Measurements from ENCODE around the gene CFAP77. TPM values are rescaled to one million over a fixed set of nuclear protein-coding genes. Genes with fewer than 3 reads are reported as not detected.

CFAP77 gene
- total and polyA plus RNA-seq, 9 of the 15 experiments (the other 6 are each of a cell fraction or from before 2014, with no cell fraction given), result not detected

- TF ChIP-seq ZNF277 (CRISPR knock-in tag; IDR thresholded peaks at IDR 0.05; ENCODE audit: borderline replicate concordance) (no peak), ZNF707 (CRISPR knock-in tag; conservative IDR thresholded peaks at IDR 0.05) (no peak), ZNF644 (tag; IDR thresholded peaks at IDR 0.05; ENCODE audit: low read depth) (no peak), IRF9 (tag; IDR thresholded peaks at IDR 0.05) (no peak), NR4A1 (CRISPR knock-in tag; IDR thresholded peaks at IDR 0.05) (no peak), NR4A1 (tag; IDR thresholded peaks at IDR 0.05) (no peak), EZH2 (IDR thresholded peaks at IDR 0.05; ENCODE audit: borderline replicate concordance, low read depth, low read length) (no peak), BRCA1 (IDR thresholded peaks at IDR 0.05) (no peak), BRCA1 (CRISPR knock-in tag; IDR thresholded peaks at IDR 0.05) (no peak), FOXP4 (CRISPR knock-in tag; IDR thresholded peaks at IDR 0.05; ENCODE audit: borderline replicate concordance) (no peak), BHLHE40 (IDR thresholded peaks at IDR 0.05; ENCODE audit: low read length) (no peak)
These were observed 173.7 kb downstream of the CFAP77 start (continued) for GRCh38 chr9:132583584-132584304.

Measured in K562 (cell line).